Measurements from ENCODE around the gene IL20. TPM values are rescaled to one million over a fixed set of nuclear protein-coding genes. Genes with fewer than 3 reads are reported as not detected.

IL20 gene
- total RNA-seq, 1 donor from 2014 or later: not detected

GRCh38 chr1:206904423-206905142, 39.2 kb downstream of the IL20 start:
- no peak for DNase-seq

DNA sequence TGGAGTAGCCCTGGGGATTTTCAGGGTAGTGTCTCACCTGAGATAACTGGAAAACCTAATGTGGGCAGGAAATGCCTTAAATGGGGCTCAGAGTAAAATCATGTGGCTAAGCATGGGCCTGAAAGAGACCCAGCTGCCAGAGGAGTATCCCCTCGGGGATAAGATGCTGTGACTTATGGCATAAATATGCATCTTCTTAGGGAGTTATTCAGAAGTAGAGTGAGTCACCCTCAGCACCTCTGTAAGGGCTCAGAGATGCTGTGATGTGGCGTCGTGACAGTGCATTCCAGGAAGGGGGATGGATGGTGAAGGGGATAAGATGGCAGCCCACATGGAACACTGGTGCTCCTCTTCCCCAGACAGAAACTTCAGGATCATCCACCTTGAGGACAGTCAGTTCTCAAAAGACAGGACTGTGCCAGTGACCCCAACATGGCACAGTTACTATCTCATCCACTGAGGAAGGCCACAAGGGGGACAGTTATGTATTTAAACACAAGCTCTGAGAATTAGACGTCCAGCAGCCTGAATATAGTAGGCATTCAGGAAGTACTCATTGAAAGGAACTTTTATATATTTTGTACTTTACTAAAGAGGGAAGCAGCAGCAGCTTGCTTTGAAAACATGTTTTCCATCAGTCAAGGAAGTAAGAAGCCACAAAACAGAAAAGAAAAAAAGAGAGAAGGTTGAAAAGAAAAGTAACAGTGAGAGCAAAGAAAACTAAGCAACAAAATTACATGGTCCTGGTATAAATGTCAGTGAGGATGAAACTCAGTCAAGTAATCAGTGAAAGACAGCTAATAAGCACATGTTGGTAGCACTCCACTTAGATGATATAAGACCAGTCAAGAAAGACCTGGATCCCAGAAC, 40.1 kb downstream of the IL20 start:
- DNase-seq: no peak

GRCh38 chr1:206907304-206907991, 42.0 kb downstream of the IL20 start:
- no peak for DNase-seq

- no peak for DNase-seq
Measured at GRCh38 chr1:206908038-206908437, 42.6 kb downstream of the IL20 start.

GRCh38 chr1:206909161-206909882, 43.9 kb downstream of the IL20 start:
- peak; percentile 77 for DNase-seq

GRCh38 chr1:206909883-206910318, 44.5 kb downstream of the IL20 start:
- no peak for DNase-seq

DNA sequence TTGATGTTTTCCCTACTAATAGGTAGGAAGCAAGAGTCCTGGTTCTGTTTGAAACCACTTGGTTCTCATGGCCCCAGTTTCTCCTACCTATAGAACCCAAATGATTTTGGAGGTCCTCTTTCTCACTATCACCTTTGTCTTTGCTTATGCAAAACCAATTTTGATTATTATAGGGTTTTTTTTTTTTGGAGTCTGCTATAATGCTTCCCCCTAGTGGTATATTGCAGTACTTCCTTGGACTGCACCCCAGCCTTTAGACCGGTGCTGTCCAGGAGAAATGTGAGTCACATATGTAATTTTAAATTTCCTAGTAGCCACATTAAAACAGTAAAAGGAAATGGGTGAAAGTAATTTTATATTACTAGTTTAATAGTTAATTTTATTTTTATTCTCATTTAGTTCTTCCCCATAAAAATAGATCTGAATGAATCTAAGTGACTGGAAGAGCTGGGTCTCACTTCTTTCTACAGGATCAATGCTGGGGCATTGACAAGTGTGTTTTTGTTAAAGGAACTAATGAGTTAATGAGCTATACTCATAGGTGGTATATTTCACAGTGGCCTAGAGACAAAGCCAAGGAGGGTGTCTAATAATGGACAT, 45.7 kb downstream of the IL20 start:
- DNase-seq: peak; percentile 72

DNA sequence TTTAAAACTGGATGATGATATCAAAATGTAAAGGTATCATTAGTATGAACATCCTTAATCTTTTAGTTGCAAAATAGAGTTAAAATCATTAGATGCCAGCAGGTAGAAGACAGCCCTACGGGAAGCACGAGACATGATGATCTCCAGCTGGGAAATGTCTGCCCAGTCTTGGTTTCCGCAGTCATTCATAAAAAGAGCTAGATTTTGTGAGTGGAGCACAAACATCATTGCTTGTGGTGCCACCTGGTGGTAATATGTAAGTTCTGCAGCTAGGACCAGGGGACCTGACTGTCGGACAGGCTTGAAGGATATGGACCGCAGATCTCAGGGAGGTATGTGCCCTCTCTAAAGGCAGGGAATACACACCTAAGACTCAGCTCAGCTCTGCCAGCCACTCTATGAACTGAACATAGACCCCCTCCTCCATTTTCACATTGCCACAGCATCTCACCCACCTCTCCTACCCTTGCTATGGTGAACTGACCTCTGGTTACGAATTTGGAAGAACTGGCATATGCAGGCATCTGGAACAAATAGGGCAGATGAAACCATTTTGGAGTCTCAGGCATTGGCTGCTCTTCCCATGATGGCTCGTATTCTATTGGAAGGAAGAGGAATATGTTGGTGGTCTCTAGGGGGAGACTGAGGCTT, 47.1 kb downstream of the IL20 start:
- DNase-seq: peak; percentile 92

- no peak for DNase-seq
Measured at GRCh38 chr1:206913766-206914537, 48.5 kb downstream of the IL20 start.

GRCh38 chr1:206915030-206915735, 49.8 kb downstream of the IL20 start:
- DNase-seq: no peak

- no peak for DNase-seq
Measured at GRCh38 chr1:206916000-206916709, 50.7 kb downstream of the IL20 start.

DNA sequence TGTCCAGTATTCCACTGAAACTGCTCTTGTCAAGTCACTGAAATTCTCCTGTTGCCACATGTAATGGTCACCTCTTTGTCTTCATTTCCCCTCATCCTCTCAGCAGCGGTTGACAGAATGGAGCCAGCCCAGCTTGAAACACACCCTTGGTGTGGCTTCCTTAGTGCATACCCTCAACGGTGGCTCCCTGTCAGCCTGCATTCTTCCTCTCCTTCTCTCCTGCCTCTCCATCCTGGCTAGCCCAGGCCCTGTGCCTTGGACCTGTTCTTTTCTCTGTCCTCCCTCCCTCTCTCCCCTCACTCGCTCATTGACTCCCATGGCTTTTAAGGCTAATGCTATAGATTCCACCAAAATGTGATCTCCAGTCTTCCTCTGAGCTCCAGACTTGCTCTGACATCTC, 52.7 kb downstream of the IL20 start:
- DNase-seq: no peak

Other genes starting within 250 kb of the IL20 start
- 8.0 TPM for gene DYRK3, start 230.1 kb upstream of the IL20 start, total RNA-seq
- 44.4 TPM for gene MAPKAPK2, start 180.7 kb upstream of the IL20 start, total RNA-seq
- not detected for gene IL19, start 94.8 kb upstream of the IL20 start, total RNA-seq
- gene IL10, start 93.1 kb upstream of the IL20 start, total RNA-seq: 1.4 TPM
- gene IL24, start 31.8 kb downstream of the IL20 start, total RNA-seq: not detected
- gene FCMR, start 56.3 kb downstream of the IL20 start, total RNA-seq: 4.4 TPM
- gene PIGR, start 80.8 kb downstream of the IL20 start, total RNA-seq: 4.2 TPM
- not detected for gene FCAMR, start 104.8 kb downstream of the IL20 start, total RNA-seq
- gene C1orf116, start 167.1 kb downstream of the IL20 start, total RNA-seq: 3.6 TPM
- 14.2 TPM for gene YOD1, start 185.6 kb downstream of the IL20 start, total RNA-seq
- gene PFKFB2, start 187.7 kb downstream of the IL20 start, total RNA-seq: 9.5 TPM
- not detected for gene C4BPB, start 223.2 kb downstream of the IL20 start, total RNA-seq
- gene C4BPA, start 238.6 kb downstream of the IL20 start, total RNA-seq: not detected